MM.1S (cell line): ENCODE results near the gene TSR1.

Experiments
- DNase-seq: peaks from one replicate; pipeline ENCODE4 v3.0.0-alpha.2; 2015
- H2AFZ ChIP-seq: fragments of 300-600 bp; sonication (generic); 2 replicates; pipeline ENCODE4 v1.6.0; 2016; ENCODE audit warnings: antibody characterized with exemption, low read length
- H3F3A ChIP-seq: fragments of 300-600 bp; sonication (generic); 2 replicates; pipeline ENCODE4 v1.6.1; 2016; ENCODE audit warnings: mild to moderate bottlenecking, antibody characterized with exemption, low read length, moderate library complexity, mixed read lengths; ENCODE audit not compliant: insufficient read depth
- H3K27ac ChIP-seq: fragments of 300-600 bp; sonication (generic); 2 replicates; pipeline ENCODE4 v1.5.1; 2016; ENCODE audit warnings: mild to moderate bottlenecking, low read length
- H3K27me3 ChIP-seq: fragments of 300-600 bp; sonication (generic); replicated peaks from 2 replicates; pipeline ENCODE4 v1.6.0; 2016; ENCODE audit warnings: low read length; ENCODE audit not compliant: insufficient read depth
- H3K36me3 ChIP-seq: fragments of 300-600 bp; sonication (generic); replicated peaks from 2 replicates; pipeline ENCODE4 v1.6.1; 2016; ENCODE audit warnings: mild to moderate bottlenecking, low read length, mixed read lengths; ENCODE audit not compliant: insufficient read depth
- H3K4me1 ChIP-seq: fragments of 300-600 bp; sonication (generic); 2 replicates; pipeline ENCODE4 v1.6.1; 2016; ENCODE audit warnings: low read length, mixed read lengths
- H3K4me2 ChIP-seq: fragments of 300-600 bp; sonication (generic); 2 replicates; pipeline ENCODE4 v1.6.0; 2016; ENCODE audit warnings: low read depth, low read length
- H3K4me3 ChIP-seq: fragments of 300-600 bp; sonication (generic); 2 replicates; pipeline ENCODE4 v1.5.1; 2016; ENCODE audit warnings: low read length, mixed read lengths
- H3K79me2 ChIP-seq: fragments of 300-600 bp; sonication (generic); 2 replicates; pipeline ENCODE4 v1.6.1; 2016; ENCODE audit warnings: mixed run types, low read length, mixed read lengths
- H3K9ac ChIP-seq: fragments of 300-600 bp; sonication (generic); 2 replicates; pipeline ENCODE4 v1.6.1; 2016; ENCODE audit warnings: low read length, mixed read lengths
- H3K9me2 ChIP-seq: fragments of 300-600 bp; sonication (generic); replicated peaks from 2 replicates; pipeline ENCODE4 v1.6.1; 2016; ENCODE audit warnings: mild to moderate bottlenecking, low read length, mixed read lengths; ENCODE audit not compliant: insufficient read depth
- H3K9me3 ChIP-seq: fragments of 300-600 bp; sonication (generic); replicated peaks from 2 replicates; pipeline ENCODE4 v1.6.1; 2016; ENCODE audit warnings: mild to moderate bottlenecking, low read length, mixed read lengths; ENCODE audit not compliant: insufficient read depth
- H4K20me1 ChIP-seq: fragments of 300-600 bp; sonication (generic); 2 replicates; pipeline ENCODE4 v1.6.1; 2016; ENCODE audit warnings: mild to moderate bottlenecking, low read length, moderate library complexity, mixed read lengths; ENCODE audit not compliant: insufficient read depth
- CTCF ChIP-seq: fragments of 300-600 bp; sonication (generic); IDR thresholded peaks from 2 replicates; pipeline ENCODE4 v1.5.1; 2016; ENCODE audit warnings: antibody characterized with exemption, low read length, mixed read lengths
- EZH2 ChIP-seq: fragments of 300-600 bp; sonication (generic); optimal IDR thresholded peaks from 2 replicates; pipeline ENCODE3; 2017; ENCODE audit warnings: low read depth, mild to moderate bottlenecking, antibody characterized with exemption, low read length, mixed read lengths
- EZH2phosphoT487 ChIP-seq: fragments of 300-600 bp; sonication (generic); IDR thresholded peaks from 2 replicates; pipeline ENCODE4 v1.6.1; 2018; ENCODE audit warnings: antibody characterized with exemption, low read length

TSR1 gene

GRCh38 chr17:2366747-2367494 lies 30.7 kb upstream of the TSR1 start:
- DNase-seq, result no peak
- Histone ChIP-seq H3K27ac (no peak overlapping the region), H4K20me1 (no peaks in the 10 kb centered on the region), H3K9me2 (no peaks in the 10 kb centered on the region), H3K9ac (no peak overlapping the region), H2AFZ (no peak overlapping the region), H3K4me2 (no peak overlapping the region), H3K36me3 (no peaks in the 10 kb centered on the region), H3K27me3 (no peaks in the 10 kb centered on the region), H3K9me3 (no peaks in the 10 kb centered on the region), H3K4me3 (no peak overlapping the region), H3K4me1 (no peaks in the 10 kb centered on the region), H3F3A (no peaks in the 10 kb centered on the region), H3K79me2 (no peaks in the 10 kb centered on the region)
- TF ChIP-seq EZH2 (no peak), CTCF (no peak), EZH2phosphoT487 (no peak)

GRCh38 chr17:2365132-2365531 lies 28.9 kb upstream of the TSR1 start:
- H3K4me3 ChIP-seq, result no peak overlapping the region
- no peaks in the 10 kb centered on the region for H3K36me3 ChIP-seq
- no peak overlapping the region for H3K27ac ChIP-seq
- H3K79me2 ChIP-seq, result no peaks in the 10 kb centered on the region
- no peak overlapping the region for H3K9ac ChIP-seq
- DNase-seq, result no peak
- no peaks in the 10 kb centered on the region for H3K9me3 ChIP-seq
- H3K4me1 ChIP-seq, result no peaks in the 10 kb centered on the region
- no peaks in the 10 kb centered on the region for H3K27me3 ChIP-seq
- TF ChIP-seq CTCF (no peak), EZH2phosphoT487 (no peak), EZH2 (no peak)
- H2AFZ ChIP-seq, result no peak overlapping the region
- no peaks in the 10 kb centered on the region for H3F3A ChIP-seq
- H3K9me2 ChIP-seq, result no peaks in the 10 kb centered on the region
- H4K20me1 ChIP-seq, result no peaks in the 10 kb centered on the region
- H3K4me2 ChIP-seq, result no peak overlapping the region

- Histone ChIP-seq H3K27ac (no peak overlapping the region), H4K20me1 (no peaks in the 10 kb centered on the region), H3K4me1 (no peaks in the 10 kb centered on the region), H3K9me2 (no peaks in the 10 kb centered on the region), H3K4me2 (no peak overlapping the region), H3K27me3 (no peaks in the 10 kb centered on the region), H3K9me3 (no peaks in the 10 kb centered on the region), H3K4me3 (no peak overlapping the region), H3K9ac (no peak overlapping the region), H3F3A (no peaks in the 10 kb centered on the region), H2AFZ (no peak overlapping the region), H3K36me3 (no peaks in the 10 kb centered on the region), H3K79me2 (no peaks in the 10 kb centered on the region)
- no peak for TF ChIP-seq CTCF
- DNase-seq, result no peak
These were observed 28.5 kb upstream of the TSR1 start for GRCh38 chr17:2364763-2365116.
